Immature natural killer cell (primary cell): Measurements from ENCODE around the gene IRF2BP2. TPM values are rescaled to one million over a fixed set of nuclear protein-coding genes. Genes with fewer than 3 reads are reported as not detected.

ENCODE experiments used
- DNase-seq, 3 donors: peaks; one replicate each; pipeline ENCODE4 v3.0.0; 2022; ENCODE audit warnings: mixed read lengths in 1 of 3
- H3K27ac Mint-ChIP-seq, 6 donors: one replicate each; pipeline ENCODE4 v1.8.0; 2020; ENCODE audit warnings: mixed read lengths in 6 of 6, mild to moderate bottlenecking in 5 of 6, inconsistent platforms in 4 of 6, moderate library complexity in 3 of 6
- H3K27me3 Mint-ChIP-seq, 3 donors: one replicate each; pipeline ENCODE4 v1.8.0; 2020 to 2021; ENCODE audit warnings: low read depth in 3 of 3, mild to moderate bottlenecking in 3 of 3, mixed read lengths in 3 of 3, moderate library complexity in 3 of 3, inconsistent platforms in 1 of 3
- H3K36me3 Mint-ChIP-seq, 3 donors: one replicate each; pipeline ENCODE4 v1.8.0; 2020; ENCODE audit warnings: mixed read lengths in 3 of 3, inconsistent platforms in 2 of 3, mild to moderate bottlenecking in 2 of 3
- H3K4me1 Mint-ChIP-seq, 2 donors: one replicate each; pipeline ENCODE4 v1.8.0; 2020; ENCODE audit warnings: inconsistent platforms in 2 of 2, mild to moderate bottlenecking in 2 of 2, mixed read lengths in 2 of 2, moderate library complexity in 1 of 2
- H3K4me3 Mint-ChIP-seq, 5 donors: one replicate each; pipeline ENCODE4 v1.8.0; 2020; ENCODE audit warnings: mild to moderate bottlenecking in 5 of 5, mixed read lengths in 5 of 5, inconsistent platforms in 3 of 5, moderate library complexity in 3 of 5
- H3K9me3 Mint-ChIP-seq, 6 donors: one replicate each; pipeline ENCODE4 v1.8.0; 2020; ENCODE audit warnings: mild to moderate bottlenecking in 6 of 6, mixed read lengths in 6 of 6, inconsistent platforms in 4 of 6, moderate library complexity in 3 of 6
- polyA plus RNA-seq, 3 donors: library from polyadenylated mRNA; unstranded; fragments of 300-500 nt; fragmentation: Illumina TruSeq; gene quantifications; one replicate each; pipeline ENCODE4 v1.2.3, GENCODE V29; 2021

IRF2BP2 gene
- polyA plus RNA-seq = 10 to 100 TPM; 19.1 to 28.2 (median 26.4) TPM

- Mint-ChIP-seq H3K9me3 (no peaks in the 10 kb centered on the region), H3K4me1 (peaks cover 60 to 65% of the 10 kb centered on the region in 2 donors), H3K27ac (peak within 1 kb of the TSS; percentile 96 to 100 (median 98)), H3K36me3 (peaks cover 0 to 24% (median 16%) of the 10 kb centered on the region in 3 donors), H3K27me3 (peaks cover 24 to 44% (median 34%) of the 10 kb centered on the region in 3 donors), H3K4me3 (peak within 1 kb of the TSS; percentile 94 to 98 (median 98))
- DNase-seq = peak; percentile 81 to 87 (median 86)
These were observed at the start of gene IRF2BP2 for GRCh38 chr1:234610061-234610665. IRF2BP2 (minus strand) TSS chr1:234610178; CDS start chr1:234609494, 684 bp downstream.

- H3K4me3 Mint-ChIP-seq = no peak overlapping the region
- DNase-seq = no peak
- no peak overlapping the region for H3K27ac Mint-ChIP-seq
- peaks cover 3 to 6% (median 5%) of the 10 kb centered on the region in 3 donors for H3K27me3 Mint-ChIP-seq
- H3K4me1 Mint-ChIP-seq = no peaks in the 10 kb centered on the region
- no peaks in the 10 kb centered on the region for H3K36me3 Mint-ChIP-seq
- H3K9me3 Mint-ChIP-seq = no peaks in the 10 kb centered on the region
These were observed 49.6 kb upstream of the IRF2BP2 start for GRCh38 chr1:234659538-234659937.

- no peaks in the 10 kb centered on the region for H3K36me3 Mint-ChIP-seq
- H3K4me3 Mint-ChIP-seq = no peak overlapping the region
- no peak for DNase-seq
- no peaks in the 10 kb centered on the region for H3K9me3 Mint-ChIP-seq
- H3K4me1 Mint-ChIP-seq = no peaks in the 10 kb centered on the region
- peaks cover 1 to 6% (median 4%) of the 10 kb centered on the region in 3 donors for H3K27me3 Mint-ChIP-seq
- no peak overlapping the region for H3K27ac Mint-ChIP-seq
These were observed 48.2 kb upstream of the IRF2BP2 start for GRCh38 chr1:234658138-234658537.

- no peak for DNase-seq
- H3K27ac Mint-ChIP-seq = peak overlapping the region in 1 of 6 donors; percentile 19
- no peaks in the 10 kb centered on the region for H3K9me3 Mint-ChIP-seq
- no peaks in the 10 kb centered on the region for H3K36me3 Mint-ChIP-seq
- H3K27me3 Mint-ChIP-seq = peaks cover 1 to 4% (median 4%) of the 10 kb centered on the region in 3 donors
- no peaks in the 10 kb centered on the region for H3K4me1 Mint-ChIP-seq
- no peak overlapping the region for H3K4me3 Mint-ChIP-seq
These were observed 47.1 kb upstream of the IRF2BP2 start for GRCh38 chr1:234656944-234657654.

- Mint-ChIP-seq H3K27me3 (peaks cover 1 to 4% (median 3%) of the 10 kb centered on the region in 3 donors), H3K4me1 (no peaks in the 10 kb centered on the region), H3K4me3 (no peak overlapping the region), H3K9me3 (no peaks in the 10 kb centered on the region), H3K36me3 (no peaks in the 10 kb centered on the region), H3K27ac (no peak overlapping the region)
- no peak for DNase-seq
These were observed 46.3 kb upstream of the IRF2BP2 start for GRCh38 chr1:234656070-234656895.

- no peak for DNase-seq
- no peak overlapping the region for H3K27ac Mint-ChIP-seq
- no peaks in the 10 kb centered on the region for H3K9me3 Mint-ChIP-seq
- peaks cover 0 to 4% (median 3%) of the 10 kb centered on the region in 3 donors for H3K27me3 Mint-ChIP-seq
- H3K4me1 Mint-ChIP-seq = no peaks in the 10 kb centered on the region
- H3K36me3 Mint-ChIP-seq = no peaks in the 10 kb centered on the region
- no peak overlapping the region for H3K4me3 Mint-ChIP-seq
These were observed 45.5 kb upstream of the IRF2BP2 start for GRCh38 chr1:234655328-234656069.

GRCh38 chr1:234654002-234654733 lies 44.2 kb upstream of the IRF2BP2 start:
- Mint-ChIP-seq H3K4me3 (no peak overlapping the region), H3K27ac (no peak overlapping the region), H3K9me3 (no peaks in the 10 kb centered on the region), H3K27me3 (peaks cover 0 to 6% (median 3%) of the 10 kb centered on the region in 3 donors), H3K36me3 (no peaks in the 10 kb centered on the region), H3K4me1 (no peaks in the 10 kb centered on the region)
- DNase-seq = no peak

GRCh38 chr1:234649432-234650081 lies 39.6 kb upstream of the IRF2BP2 start:
- no peaks in the 10 kb centered on the region for H3K9me3 Mint-ChIP-seq
- no peak for DNase-seq
- H3K4me3 Mint-ChIP-seq = no peak overlapping the region
- no peaks in the 10 kb centered on the region for H3K36me3 Mint-ChIP-seq
- no peak overlapping the region for H3K27ac Mint-ChIP-seq
- H3K27me3 Mint-ChIP-seq = peaks cover 1 to 4% (median 2%) of the 10 kb centered on the region in 3 donors
- no peaks in the 10 kb centered on the region for H3K4me1 Mint-ChIP-seq

GRCh38 chr1:234647758-234648157 lies 37.8 kb upstream of the IRF2BP2 start:
- Mint-ChIP-seq H3K4me1 (no peaks in the 10 kb centered on the region), H3K4me3 (no peak overlapping the region), H3K36me3 (no peaks in the 10 kb centered on the region), H3K27me3 (peaks cover 1 to 2% (median 2%) of the 10 kb centered on the region in 3 donors), H3K9me3 (no peaks in the 10 kb centered on the region), H3K27ac (no peak overlapping the region)
- no peak for DNase-seq

- Mint-ChIP-seq H3K27me3 (peaks cover 1 to 2% (median 2%) of the 10 kb centered on the region in 3 donors), H3K36me3 (no peaks in the 10 kb centered on the region), H3K27ac (no peak overlapping the region), H3K4me3 (no peak overlapping the region), H3K9me3 (no peaks in the 10 kb centered on the region), H3K4me1 (no peaks in the 10 kb centered on the region)
- no peak for DNase-seq
These were observed 37.3 kb upstream of the IRF2BP2 start for GRCh38 chr1:234647245-234647644.

GRCh38 chr1:234645964-234646363 lies 36.0 kb upstream of the IRF2BP2 start:
- no peak overlapping the region for H3K4me3 Mint-ChIP-seq
- no peaks in the 10 kb centered on the region for H3K9me3 Mint-ChIP-seq
- no peaks in the 10 kb centered on the region for H3K36me3 Mint-ChIP-seq

GRCh38 chr1:234645474-234645953 lies 35.5 kb upstream of the IRF2BP2 start:
- no peak overlapping the region for H3K27ac Mint-ChIP-seq
- no peaks in the 10 kb centered on the region for H3K4me1 Mint-ChIP-seq
- no peaks in the 10 kb centered on the region for H3K9me3 Mint-ChIP-seq
- no peak for DNase-seq
- no peaks in the 10 kb centered on the region for H3K36me3 Mint-ChIP-seq
- H3K27me3 Mint-ChIP-seq = peaks cover 1 to 6% (median 2%) of the 10 kb centered on the region in 3 donors
- H3K4me3 Mint-ChIP-seq = no peak overlapping the region

More at GRCh38 chr1:234645964-234646363, 36.0 kb upstream of the IRF2BP2 start:
- no peak for DNase-seq
- H3K27ac Mint-ChIP-seq = no peak overlapping the region
- no peaks in the 10 kb centered on the region for H3K4me1 Mint-ChIP-seq
- peaks cover 1 to 3% (median 2%) of the 10 kb centered on the region in 3 donors for H3K27me3 Mint-ChIP-seq
